ENCODE measurements around the gene CHI3L1. TPM values are rescaled to one million over a fixed set of nuclear protein-coding genes. Genes with fewer than 3 reads are reported as not detected.

Gene CHI3L1
- total RNA-seq, 4 donors from 2014 or later, result 2.9 to 23.2 TPM; not detected in 2

DNA sequence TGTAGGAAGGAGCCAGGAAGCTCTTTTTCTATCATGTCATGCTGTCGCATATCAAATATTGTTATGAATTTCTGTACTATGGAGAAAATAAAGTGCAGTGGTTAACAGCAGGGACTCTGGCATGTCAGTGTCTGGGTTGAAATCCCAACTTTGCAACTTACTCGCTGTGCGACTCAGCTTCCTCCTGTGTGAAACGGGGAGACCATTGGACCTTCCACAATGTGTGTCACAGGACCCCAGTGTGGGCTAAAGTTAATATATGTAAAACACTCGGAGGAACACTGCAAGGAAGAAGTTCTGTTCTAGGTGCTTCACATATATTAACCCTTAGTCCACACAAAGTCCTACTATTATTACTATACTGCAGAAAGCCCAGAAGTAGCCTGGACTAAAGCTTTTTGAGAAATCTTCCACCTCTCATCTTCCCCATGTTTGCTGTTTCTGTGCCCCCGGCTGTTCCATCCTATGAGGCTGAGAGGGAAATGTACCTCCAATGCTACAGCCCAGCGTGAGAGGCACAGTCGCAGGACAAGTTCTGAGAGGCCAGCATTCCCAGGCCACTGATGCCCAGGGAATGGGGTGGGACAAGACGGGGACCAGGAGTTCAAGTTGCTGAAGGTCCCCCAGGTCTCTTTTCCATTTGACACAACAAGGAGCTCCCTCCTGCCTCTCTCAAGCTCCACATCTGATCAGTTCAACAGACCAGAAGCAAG, 41.0 kb upstream of the CHI3L1 start:
- no peaks in the 10 kb centered on the region for H3K36me3 ChIP-seq
- no peaks in the 10 kb centered on the region for H3K9me3 ChIP-seq
- DNase-seq, result no peak
- H3K4me1 ChIP-seq, result no peaks in the 10 kb centered on the region
- in situ Hi-C loops (cut with MboI; ENCODE audit: low pct_ligation_motif_present in 1 of 4, low pct_unique_long_range_greater_than_20kb in 1 of 4, low sequenced_read_pairs in 3 of 4) (loop anchor here in 2 of 4 donors (10.0 to 25.0 kb wide), 2 partner anchors 193 to 485 kb away; no protein-coding TSS in a partner anchor), intact Hi-C loops (cut with DNase I; ENCODE audit: low total_unique reads) (no loop called here)
- H3K27ac ChIP-seq, result no peak overlapping the region
- 90% methylated on average over 9 of the region's 9 CpGs; no CpG with 5 or more reads in 1 of the 2 donors for WGBS, 2 donors (ENCODE audit: low coverage in 1 of 2)
- no peak for TF ChIP-seq POLR2A (IDR thresholded peaks at IDR 0.05)
- no peak for TF ChIP-seq POLR2AphosphoS5 (IDR thresholded peaks at IDR 0.05)
- TF ChIP-seq EP300 (IDR thresholded peaks at IDR 0.05; ENCODE audit: low read depth), result no peak
- TF ChIP-seq, protein P1, sequence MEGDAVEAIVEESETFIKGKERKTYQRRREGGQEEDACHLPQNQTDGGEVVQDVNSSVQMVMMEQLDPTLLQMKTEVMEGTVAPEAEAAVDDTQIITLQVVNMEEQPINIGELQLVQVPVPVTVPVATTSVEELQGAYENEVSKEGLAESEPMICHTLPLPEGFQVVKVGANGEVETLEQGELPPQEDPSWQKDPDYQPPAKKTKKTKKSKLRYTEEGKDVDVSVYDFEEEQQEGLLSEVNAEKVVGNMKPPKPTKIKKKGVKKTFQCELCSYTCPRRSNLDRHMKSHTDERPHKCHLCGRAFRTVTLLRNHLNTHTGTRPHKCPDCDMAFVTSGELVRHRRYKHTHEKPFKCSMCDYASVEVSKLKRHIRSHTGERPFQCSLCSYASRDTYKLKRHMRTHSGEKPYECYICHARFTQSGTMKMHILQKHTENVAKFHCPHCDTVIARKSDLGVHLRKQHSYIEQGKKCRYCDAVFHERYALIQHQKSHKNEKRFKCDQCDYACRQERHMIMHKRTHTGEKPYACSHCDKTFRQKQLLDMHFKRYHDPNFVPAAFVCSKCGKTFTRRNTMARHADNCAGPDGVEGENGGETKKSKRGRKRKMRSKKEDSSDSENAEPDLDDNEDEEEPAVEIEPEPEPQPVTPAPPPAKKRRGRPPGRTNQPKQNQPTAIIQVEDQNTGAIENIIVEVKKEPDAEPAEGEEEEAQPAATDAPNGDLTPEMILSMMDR (IDR thresholded peaks at IDR 0.05), result no peak
- no peak overlapping the region for H3K4me3 ChIP-seq
- H3K27me3 ChIP-seq, result peaks cover 6% of the 10 kb centered on the region

DNA sequence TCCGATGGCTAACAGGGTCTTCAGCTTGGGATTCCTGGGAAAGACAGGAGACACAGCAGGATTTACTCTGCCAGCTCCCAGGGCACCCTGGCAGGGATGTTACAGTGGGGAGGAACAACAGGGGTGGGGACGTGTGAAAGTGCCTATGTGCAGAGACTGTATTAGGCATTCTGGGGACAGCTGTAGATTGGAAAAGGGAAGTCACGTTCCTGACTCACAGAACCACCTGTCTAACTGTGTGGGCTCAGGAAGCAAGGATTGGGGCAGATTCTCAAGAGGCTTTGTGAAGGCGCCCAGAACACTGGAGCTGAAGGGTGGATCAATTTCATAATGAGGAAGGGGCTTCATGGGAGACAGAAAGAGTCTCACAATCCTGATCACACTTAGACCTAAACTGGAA, 38.6 kb upstream of the CHI3L1 start:
- Histone ChIP-seq H3K36me3 (no peaks in the 10 kb centered on the region), H3K27me3 (no peaks in the 10 kb centered on the region), H3K9me3 (no peaks in the 10 kb centered on the region), H3K4me1 (no peaks in the 10 kb centered on the region), H3K4me3 (no peak overlapping the region), H3K27ac (no peak overlapping the region)
- WGBS, 2 donors (ENCODE audit: low coverage in 1 of 2), result 53 to 70% methylated on average over 2 to 4 of the region's 4 CpGs
- intact Hi-C loops (cut with DNase I; ENCODE audit: low total_unique reads), result no loop called here
- TF ChIP-seq, protein P1 (IDR thresholded peaks at IDR 0.05), result no peak
- no peak for TF ChIP-seq POLR2AphosphoS5 (IDR thresholded peaks at IDR 0.05)
- in situ Hi-C loops (cut with MboI; ENCODE audit: low pct_ligation_motif_present in 1 of 4, low pct_unique_long_range_greater_than_20kb in 1 of 4, low sequenced_read_pairs in 3 of 4), result loop anchor here in 2 of 4 donors (10.0 to 25.0 kb wide), 2 partner anchors 190 to 487 kb away; no protein-coding TSS in a partner anchor
- DNase-seq, result no peak

DNA sequence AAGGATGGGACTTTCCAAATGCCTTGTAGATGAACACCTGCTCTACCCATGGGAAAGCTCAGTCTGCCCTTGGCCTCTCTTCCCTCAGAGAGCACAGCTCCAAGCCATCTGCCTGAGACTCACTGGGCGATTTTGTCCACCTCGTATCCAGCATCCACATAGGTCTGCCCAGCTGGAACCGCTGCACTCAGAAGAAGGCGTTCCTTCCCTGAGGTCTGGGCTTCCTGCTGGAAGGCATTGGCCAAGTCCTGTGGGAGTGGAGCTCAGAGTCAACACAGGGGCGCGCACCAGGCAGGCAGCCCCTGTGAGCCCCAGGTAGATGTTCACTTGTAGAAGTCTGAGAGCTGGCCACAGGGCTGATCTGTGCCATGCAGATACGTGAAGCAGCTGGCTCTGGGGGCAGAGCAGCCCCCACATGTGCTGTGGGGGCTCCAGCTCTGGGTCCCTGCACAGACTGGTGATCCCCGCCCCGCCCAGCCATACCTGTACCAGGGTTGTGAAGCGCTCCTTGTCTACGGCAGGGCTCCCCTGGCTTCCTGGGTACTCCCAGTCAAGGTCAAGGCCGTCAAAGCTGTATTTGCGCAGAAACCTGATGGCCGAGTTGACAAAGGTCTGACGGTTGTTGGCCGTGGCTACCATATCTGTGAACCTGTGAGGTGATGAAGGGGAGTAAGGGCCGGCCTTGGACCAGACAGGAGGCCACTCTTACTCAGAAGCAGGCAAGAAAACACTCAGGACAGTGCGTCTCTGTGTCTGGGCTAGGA, 36.7 kb upstream of the CHI3L1 start:
- intact Hi-C loops (cut with DNase I; ENCODE audit: low total_unique reads) (no loop called here), in situ Hi-C loops (cut with MboI; ENCODE audit: low pct_ligation_motif_present in 1 of 4, low pct_unique_long_range_greater_than_20kb in 1 of 4, low sequenced_read_pairs in 3 of 4) (loop anchor here in 1 of 4 donors (10.0 kb wide), 1 partner anchor 188 kb away; no protein-coding TSS in a partner anchor)

More for the DNA sequence above, 36.7 kb upstream of the CHI3L1 start:
- WGBS, 2 donors (ENCODE audit: low coverage in 1 of 2), result 87% methylated on average over 18 of the region's 18 CpGs; no CpG with 5 or more reads in 1 of the 2 donors
- Histone ChIP-seq H3K9me3 (no peaks in the 10 kb centered on the region), H3K4me1 (no peaks in the 10 kb centered on the region), H3K4me3 (no peak overlapping the region), H3K27me3 (no peaks in the 10 kb centered on the region), H3K36me3 (no peaks in the 10 kb centered on the region), H3K27ac (no peak overlapping the region)
- DNase-seq, result no peak
- TF ChIP-seq EP300 (IDR thresholded peaks at IDR 0.05; ENCODE audit: low read depth) (no peak), POLR2A (IDR thresholded peaks at IDR 0.05) (no peak), POLR2AphosphoS5 (IDR thresholded peaks at IDR 0.05) (no peak)
- TF ChIP-seq, protein P1 (IDR thresholded peaks at IDR 0.05), result no peak

Measured in transverse colon (tissue), 4 donors.